Peyer's patch (tissue), 4 donors: ENCODE data around the gene PSG5.
"Not testable (repeated sequence)": the region's sequence is repeated elsewhere in the genome, so short reads cannot be mapped to it uniquely, and the experiment has no call there.

Source experiments
- CTCF ChIP-seq, 6 experiments: fragments of 450-650 bp in 4 of 6; fragments of 200-600 bp in 2 of 6; sonication (generic) in 1 of 6; IDR thresholded peaks; one replicate each; pipeline ENCODE4 v1.5.1; 2017 to 2019; ENCODE audit warnings: antibody characterized with exemption in 6 of 6, mild to moderate bottlenecking in 3 of 6, moderate library complexity in 1 of 6
- POLR2A ChIP-seq, 2 donors: fragments of 450-650 bp; IDR thresholded peaks; one replicate each; pipeline ENCODE4 v1.5.1; 2017; ENCODE audit warnings: antibody characterized with exemption in 2 of 2, mild to moderate bottlenecking in 2 of 2, moderate library complexity in 2 of 2

GRCh38 chr19:43141763-43142162 lies 44.6 kb downstream of the PSG5 start:
- not testable (repeated sequence) for TF ChIP-seq CTCF, POLR2A (IDR thresholded peaks at IDR 0.05)
